ENCODE results near the gene LINC00632. TPM values are rescaled to one million over a fixed set of nuclear protein-coding genes. Genes with fewer than 3 reads are reported as not detected.

LINC00632 gene
- total RNA-seq (10 to 100 TPM; 14.2 to 72.9 (median 22.6) TPM), polyA plus RNA-seq (1 to 10 TPM; 1.8 to 2.3 TPM)
- long read RNA-seq, donor 1 = 0 reads
- long read RNA-seq, donor 2 = 0 reads
- long read RNA-seq, donor 3 = 0 reads

GRCh38 chrX:140709421-140709846 lies at the start of gene LINC00632:
TSS of gene LINC00632 (plus strand) at chrX:140709759.
- Histone ChIP-seq H3K36me3 (no peaks in the 10 kb centered on the region), H3K4me1 (ENCODE audit: insufficient read depth) (no peaks in the 10 kb centered on the region), H3K27me3 (no peaks in the 10 kb centered on the region), H3K4me3 (no peak within 1 kb of the TSS), H3K9me3 (no peaks in the 10 kb centered on the region), H3K27ac (no peak within 1 kb of the TSS)
- 55 to 65% (median 58%) methylated on average over 3 of the region's 3 CpGs for WGBS, 3 donors
- DNase-seq = no peak
- no peak for TF ChIP-seq POLR2A (IDR thresholded peaks at IDR 0.05)
- no peak for TF ChIP-seq CTCF (IDR thresholded peaks at IDR 0.05)
- TF ChIP-seq EP300 (IDR thresholded peaks at IDR 0.05) = no peak
- intact Hi-C loops (cut with DNase I) = no loop called here

DNA sequence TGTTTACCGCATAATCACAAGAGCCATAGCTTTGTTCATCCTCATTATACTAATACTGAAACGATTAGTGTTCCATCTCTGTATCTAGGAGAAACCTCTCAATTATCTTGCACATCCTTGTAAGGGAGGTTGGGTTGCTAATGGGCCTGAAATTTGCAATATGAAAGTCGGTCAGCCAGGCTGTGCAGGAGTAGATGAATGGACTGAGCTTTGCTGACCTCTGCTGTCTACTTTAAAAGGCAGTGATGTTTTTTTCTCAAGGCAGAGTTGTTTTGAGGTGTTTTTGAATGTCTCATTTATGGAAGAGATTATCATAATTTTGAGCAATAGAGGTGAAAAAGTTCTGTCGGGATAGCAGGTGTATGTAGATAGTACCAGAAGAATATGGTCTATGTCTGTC lies 47.9 kb upstream of the LINC00632 start:
- WGBS, 3 donors = 40 to 47% (median 44%) methylated on average over 4 of the region's 4 CpGs
- Histone ChIP-seq H3K9me3 (no peaks in the 10 kb centered on the region), H3K4me1 (ENCODE audit: insufficient read depth) (no peaks in the 10 kb centered on the region), H3K4me3 (no peak overlapping the region), H3K36me3 (no peaks in the 10 kb centered on the region), H3K27ac (no peak overlapping the region), H3K27me3 (no peaks in the 10 kb centered on the region)
- no peak for DNase-seq
- intact Hi-C loops (cut with DNase I) = no loop called here
- TF ChIP-seq EP300 (IDR thresholded peaks at IDR 0.05) = no peak
- no peak for TF ChIP-seq POLR2A (IDR thresholded peaks at IDR 0.05)
- TF ChIP-seq CTCF (IDR thresholded peaks at IDR 0.05) = no peak

DNA sequence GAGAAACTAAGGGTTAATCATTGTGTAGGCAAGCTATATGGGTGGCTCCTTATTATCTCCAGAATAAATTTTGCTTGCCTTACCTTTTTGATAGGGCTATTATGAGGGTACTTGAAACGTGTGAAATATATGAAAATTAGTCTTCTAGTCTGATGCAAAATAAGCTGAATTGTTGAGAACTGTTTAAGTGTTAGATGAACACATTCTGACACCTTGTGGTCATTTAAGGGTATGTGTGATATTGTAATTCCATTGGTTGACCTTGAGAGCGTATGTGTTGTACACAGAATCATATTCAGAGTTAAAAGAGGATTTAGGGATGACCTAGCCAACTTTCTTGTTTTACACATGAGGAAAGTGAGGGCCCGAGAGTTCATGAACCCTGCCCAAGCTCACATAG lies 44.6 kb upstream of the LINC00632 start:
- DNase-seq = no peak
- intact Hi-C loops (cut with DNase I) = loop anchor here in 1 of 4 donors (5.0 kb wide), 1 partner anchor 338 kb away; no protein-coding TSS in a partner anchor
- no peaks in the 10 kb centered on the region for H3K9me3 ChIP-seq
- H3K4me1 ChIP-seq (ENCODE audit: insufficient read depth) = no peaks in the 10 kb centered on the region
- TF ChIP-seq EP300 (IDR thresholded peaks at IDR 0.05) = no peak
- TF ChIP-seq POLR2A (IDR thresholded peaks at IDR 0.05) = no peak
- no peak for TF ChIP-seq CTCF (IDR thresholded peaks at IDR 0.05)
- H3K4me3 ChIP-seq = no peak overlapping the region
- H3K27me3 ChIP-seq = no peaks in the 10 kb centered on the region
- no peak overlapping the region for H3K27ac ChIP-seq
- no peaks in the 10 kb centered on the region for H3K36me3 ChIP-seq
- 4 to 16% (median 6%) methylated on average over 3 of the region's 3 CpGs for WGBS, 3 donors

GRCh38 chrX:140672840-140673731 lies 36.5 kb upstream of the LINC00632 start:
- Histone ChIP-seq H3K4me3 (no peak overlapping the region), H3K4me1 (ENCODE audit: insufficient read depth) (no peaks in the 10 kb centered on the region), H3K27me3 (no peaks in the 10 kb centered on the region), H3K36me3 (no peaks in the 10 kb centered on the region), H3K27ac (no peak overlapping the region), H3K9me3 (no peaks in the 10 kb centered on the region)
- DNase-seq = no peak
- WGBS, 3 donors = 61 to 70% (median 62%) methylated on average over 10 of the region's 10 CpGs
- no peak for TF ChIP-seq POLR2A (IDR thresholded peaks at IDR 0.05)
- no peak for TF ChIP-seq CTCF (IDR thresholded peaks at IDR 0.05)
- TF ChIP-seq EP300 (IDR thresholded peaks at IDR 0.05) = no peak
- intact Hi-C loops (cut with DNase I) = no loop called here
